HG02943 (cell line): ENCODE measurements around the gene PTPN14.
"Not testable (repeated sequence)": the region's sequence is repeated elsewhere in the genome, so short reads cannot be mapped to it uniquely, and the experiment has no call there.

Experiments used
- ATAC-seq: cut with Tn5 transposase; IDR thresholded peaks from one replicate; pipeline ENCODE4 v1.9.1; 2021; ENCODE audit warnings: mild to moderate bottlenecking, low read depth, moderate library complexity; ENCODE audit not compliant: unreplicated experiment

Gene PTPN14

DNA sequence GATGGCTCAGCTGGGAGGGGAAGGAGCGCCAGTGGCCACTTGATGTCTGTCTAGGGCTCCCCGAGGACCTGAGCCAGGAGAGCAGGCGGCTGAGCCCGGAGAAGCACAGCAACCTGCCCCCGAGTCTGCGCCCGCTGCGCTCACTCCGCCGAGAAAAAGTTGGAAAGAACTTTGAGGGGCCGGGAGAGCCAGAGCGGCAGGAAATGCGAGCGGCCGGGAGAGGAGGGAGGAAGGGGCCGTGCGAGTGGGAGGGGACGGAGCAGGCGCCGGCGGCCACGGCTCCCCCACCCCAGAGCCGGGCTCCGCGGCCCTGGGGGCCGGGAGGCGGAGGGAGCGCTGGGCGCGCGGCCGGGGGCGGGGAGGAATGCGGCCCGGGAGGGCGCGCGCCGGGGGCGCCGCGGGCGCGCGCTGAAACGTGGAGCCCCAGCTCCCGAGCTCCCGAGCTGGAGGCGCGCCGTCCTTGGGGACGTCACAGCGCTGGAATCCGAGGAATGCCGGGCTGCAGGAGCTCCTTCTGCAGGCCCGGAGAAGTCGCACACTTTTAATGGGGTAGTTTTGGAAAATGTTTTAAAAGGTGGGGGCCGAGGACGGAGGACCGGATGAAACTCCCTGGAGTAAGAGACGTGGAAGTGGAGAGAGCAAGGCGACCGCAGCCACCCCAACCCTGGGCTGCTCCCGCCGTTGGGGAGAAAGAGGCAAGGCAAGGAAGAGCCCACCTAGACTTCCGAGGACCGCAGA lies at the start of gene PTPN14:
Gene PTPN14 (minus strand): TSS at position 167 of the 738 bp plus-strand sequence. CDS start 86,799 bp downstream, outside the sequence.
- ATAC-seq = no peak

DNA sequence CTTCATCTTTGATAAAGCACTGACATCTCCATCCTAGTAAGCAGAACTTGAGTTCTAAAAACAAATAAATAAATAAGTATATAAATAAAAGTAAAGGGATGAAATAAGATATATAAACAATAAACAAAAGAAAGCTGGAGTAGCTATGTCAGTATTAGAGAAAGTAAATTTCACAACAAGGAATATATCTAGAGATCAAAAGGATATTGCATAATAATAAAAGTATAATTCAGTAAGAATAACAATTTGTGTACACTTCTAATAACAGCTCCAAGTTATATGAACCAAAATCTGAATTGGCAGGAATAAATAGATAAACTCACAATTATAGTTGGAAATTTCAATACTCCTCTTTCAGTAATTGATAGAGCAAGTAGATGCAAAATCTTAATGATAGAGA lies 41.8 kb upstream of the PTPN14 start:
- ATAC-seq = no peak

DNA sequence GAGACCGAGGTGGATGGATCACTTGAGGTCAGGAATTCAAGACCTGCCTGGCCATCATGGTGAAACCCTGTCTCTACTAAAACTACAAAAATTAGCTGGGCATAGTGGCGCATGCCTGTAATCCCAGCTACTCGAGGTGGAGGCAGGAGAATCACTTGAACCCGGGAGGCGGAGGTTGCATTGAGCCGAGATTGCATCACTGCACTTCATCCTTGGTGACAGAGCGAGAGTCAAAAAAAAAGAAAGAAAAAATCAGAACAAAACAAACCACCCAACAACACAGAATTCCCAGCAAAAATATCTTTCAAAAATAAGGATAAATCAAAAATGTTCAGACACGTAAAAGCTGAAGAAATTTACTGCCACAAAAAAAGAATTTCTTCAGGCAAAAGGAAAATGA lies 40.5 kb upstream of the PTPN14 start:
- not testable (repeated sequence) for ATAC-seq

DNA sequence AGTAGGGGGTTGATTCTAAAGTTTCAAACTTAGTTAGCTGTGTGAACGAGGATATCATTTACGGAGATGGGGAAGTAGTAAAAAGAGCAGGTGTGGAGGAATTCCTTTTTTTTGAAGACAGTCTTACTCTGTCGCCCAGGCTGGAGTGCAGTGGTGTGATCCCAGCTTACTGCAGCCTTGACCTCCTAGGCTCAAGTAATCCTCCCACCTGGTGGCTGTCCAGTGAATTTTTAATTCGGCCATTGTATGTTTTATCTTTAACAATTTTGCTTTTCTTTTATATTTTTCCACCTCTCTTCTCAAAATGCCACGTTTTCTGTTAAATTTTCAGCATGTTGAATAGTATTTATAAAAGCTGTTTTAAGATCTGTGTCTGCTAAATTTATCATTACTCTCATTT lies 39.3 kb upstream of the PTPN14 start:
- no peak for ATAC-seq

DNA sequence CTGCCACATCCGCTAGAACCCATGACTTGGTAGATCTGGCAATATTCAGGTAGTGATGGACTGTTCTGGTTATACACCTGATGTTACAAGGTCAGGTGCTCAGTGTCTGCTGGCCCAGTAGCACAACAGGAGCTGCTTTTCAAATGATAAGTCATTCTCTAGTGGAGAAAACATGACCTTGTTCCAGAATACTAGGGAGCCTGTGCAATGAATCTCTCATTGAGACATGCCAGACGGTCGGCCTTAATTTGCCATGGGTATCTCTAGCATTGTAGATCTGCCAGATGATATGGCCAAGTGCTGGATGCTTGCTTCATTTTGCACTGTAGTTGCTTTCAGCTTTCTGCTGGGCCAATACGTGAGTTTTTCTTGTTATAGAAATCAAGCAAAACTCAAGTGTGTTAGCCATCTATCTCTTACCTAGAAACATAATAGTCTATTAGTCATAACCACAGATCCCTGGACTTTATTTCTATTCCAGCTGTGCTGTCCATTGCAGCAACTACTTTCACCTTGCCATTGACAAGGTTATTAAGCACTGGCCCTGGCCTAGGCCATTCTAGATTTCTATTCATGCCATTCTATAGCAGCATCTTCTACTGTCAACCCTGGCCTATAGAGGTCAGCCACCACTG lies 37.7 kb upstream of the PTPN14 start:
- no peak for ATAC-seq

DNA sequence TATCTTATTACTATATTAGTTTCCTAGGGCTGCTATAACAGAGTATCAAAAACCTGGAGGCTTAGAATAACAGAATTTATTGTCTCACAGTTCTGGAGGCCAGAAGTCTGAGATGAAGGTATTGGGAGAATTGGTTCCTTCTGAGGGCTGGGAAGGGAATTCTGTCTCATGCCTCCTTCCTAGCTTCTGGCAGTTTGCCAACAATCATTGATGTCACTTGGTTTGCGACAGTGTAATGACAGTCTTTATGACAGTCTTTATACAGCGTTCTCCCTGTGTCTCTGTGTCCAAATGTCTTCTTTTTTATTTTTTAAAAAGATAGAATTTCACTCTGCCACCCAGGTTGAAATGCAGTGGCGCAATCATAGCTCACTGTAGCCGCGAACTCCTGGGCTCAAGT lies 35.8 kb upstream of the PTPN14 start:
- no peak for ATAC-seq

DNA sequence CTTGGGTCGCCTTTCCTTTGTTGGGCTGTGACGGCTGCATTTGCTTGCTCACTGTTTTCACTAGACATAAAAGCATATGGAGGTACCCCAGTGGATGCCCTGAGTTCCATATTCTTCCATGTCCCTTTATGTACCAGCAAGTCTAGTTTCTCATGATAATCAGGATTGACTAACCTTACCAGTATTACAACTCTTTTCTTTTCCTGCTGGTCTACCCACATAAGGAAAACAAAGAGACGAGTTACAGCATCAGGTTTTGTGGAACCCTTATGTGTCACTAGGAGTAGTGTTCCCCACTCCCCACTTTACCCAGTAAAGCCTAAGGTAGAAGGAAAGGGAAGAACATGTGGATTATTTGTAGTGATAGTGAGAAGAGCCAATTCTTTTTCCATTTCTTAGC lies 35.2 kb upstream of the PTPN14 start:
- ATAC-seq = no peak

DNA sequence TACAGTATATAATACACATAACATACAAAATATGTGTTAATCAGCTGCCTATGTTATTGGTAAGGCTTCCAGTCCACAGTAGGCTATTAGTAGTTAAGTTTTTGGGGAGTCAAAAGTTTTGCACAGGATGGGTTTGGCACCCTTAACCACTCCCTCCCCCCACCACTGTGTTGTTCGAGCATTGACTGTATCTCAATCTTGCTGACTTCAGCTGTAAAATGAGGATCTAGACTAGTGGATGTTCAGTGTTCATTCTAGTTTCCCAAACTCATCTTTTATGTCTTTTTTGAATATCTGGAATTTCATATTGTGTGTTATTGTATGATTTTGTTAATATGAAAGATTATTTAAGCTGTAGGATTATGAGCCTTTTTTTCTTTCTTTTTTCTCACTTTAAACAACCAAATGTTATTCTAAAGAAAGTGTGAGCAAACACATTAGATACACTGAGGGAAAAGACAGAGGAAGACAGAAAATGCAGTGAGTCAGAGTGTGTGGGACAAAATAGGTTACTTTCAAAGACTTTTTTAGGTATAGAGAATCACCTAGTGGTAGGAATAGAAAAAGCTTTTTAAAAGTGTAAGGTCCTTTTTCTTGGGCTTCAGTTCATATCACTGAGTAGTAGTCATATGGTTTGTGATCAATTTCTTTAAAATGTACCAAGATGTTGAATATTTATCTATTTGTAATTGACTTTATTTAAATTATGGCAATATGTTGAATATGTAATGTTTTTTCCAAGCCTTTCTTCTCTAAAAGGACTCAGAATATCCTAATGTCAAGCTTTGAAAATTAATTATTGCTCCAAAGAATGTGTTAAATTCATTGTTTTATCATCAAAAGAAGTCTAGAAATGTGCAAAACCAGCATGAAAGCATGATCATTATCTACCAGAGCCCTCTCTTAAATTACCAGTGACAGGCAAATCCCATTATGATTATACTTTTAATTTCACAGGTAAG lies 33.7 kb upstream of the PTPN14 start:
- ATAC-seq = no peak

DNA sequence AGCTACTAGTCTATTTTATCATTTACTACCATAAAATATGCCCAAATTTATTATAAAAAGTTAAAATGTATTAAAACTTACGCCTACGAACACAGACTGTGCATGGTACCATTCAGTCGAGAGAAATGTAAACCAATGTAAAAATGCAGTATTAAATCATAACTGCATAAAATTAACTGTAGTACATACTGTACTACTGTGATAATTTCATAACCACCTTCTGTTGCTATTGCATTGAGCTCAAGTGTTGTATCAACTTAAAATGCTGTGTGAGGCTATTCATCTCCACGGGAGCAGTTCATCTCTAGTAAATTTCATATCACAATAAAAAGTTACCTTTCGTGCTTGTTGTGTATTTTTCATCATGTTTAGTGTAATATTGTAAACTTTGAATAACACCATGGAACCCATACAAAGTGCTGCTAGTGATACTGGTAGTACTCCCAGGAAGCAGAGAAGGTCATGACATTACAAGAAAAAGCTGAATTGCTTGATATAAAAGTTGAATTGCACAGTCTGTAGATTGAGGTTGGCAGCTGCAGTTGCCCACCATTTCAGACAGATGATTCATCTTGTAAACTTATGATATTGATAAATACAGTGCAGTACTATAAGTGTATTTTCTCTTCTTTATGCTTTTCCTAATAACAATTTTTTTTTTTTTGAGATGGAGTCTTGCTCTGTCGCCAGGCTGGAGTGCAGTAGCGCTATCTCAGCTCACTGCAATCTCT lies 32.6 kb upstream of the PTPN14 start:
- ATAC-seq = no peak

DNA sequence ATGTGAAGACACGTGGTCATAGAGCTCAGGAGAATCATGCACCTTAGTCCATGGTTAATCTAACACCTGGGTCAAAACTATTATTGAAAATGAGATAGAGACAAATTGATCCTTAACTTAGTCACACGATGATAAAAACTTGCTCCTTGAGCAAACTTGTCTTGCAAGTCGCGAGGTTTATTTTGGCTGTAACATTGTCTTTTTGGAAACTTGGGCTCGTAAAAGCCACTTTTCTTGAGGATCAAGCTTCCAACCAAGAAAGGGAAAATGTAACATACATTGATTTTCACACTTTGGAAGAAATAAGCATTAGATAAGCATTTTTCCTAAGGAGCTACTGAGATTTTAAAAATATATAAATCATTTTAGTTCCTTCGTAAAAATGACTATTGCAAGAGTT lies 31.7 kb upstream of the PTPN14 start:
- ATAC-seq = no peak

DNA sequence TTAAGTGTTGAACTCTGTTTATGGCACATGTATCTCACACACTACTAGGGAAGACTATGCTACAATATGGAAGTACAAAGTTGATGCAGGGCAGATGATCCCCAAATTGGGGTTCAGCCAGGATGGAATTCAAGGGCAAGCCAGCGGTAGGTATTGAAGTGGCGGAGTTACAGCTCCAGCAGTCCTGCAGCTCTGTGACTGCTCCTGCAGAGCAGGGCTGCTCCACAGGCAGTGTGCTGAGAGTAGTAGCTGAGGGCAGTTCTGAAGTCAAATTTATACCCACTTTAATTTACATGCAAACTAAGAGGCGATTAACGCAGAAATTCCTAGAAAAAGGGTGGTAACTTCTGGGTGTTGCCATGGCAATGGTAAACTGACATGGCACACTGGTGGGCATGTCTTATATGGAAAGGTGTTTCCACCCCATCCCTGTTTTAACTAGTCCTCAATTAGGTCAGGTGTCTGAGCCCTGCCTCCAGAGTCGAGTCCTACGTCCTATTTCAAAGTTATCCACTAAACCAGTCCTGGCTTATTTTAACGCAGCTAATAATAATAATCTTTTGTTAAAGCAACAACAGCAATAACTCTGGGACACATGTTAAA lies 31.0 kb upstream of the PTPN14 start:
- no peak for ATAC-seq

DNA sequence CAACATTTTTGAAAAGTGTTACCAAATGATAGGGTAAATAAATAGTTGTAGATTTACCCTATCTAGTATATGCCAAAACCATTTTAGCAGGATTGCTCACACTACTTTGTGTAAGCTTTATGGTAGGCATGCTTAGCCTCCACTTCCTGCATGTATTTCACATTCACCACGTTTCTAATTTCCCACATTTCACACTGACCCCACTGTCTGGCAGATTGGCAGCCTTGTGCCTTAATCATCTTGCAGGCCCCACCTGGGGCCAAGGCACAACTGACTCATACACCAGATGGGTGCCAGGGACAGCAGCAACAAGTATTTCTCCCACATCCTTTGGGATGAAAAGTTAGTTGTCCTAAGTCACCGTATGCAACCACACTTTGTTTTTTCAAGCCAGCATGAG lies 30.4 kb upstream of the PTPN14 start:
- ATAC-seq = no peak

DNA sequence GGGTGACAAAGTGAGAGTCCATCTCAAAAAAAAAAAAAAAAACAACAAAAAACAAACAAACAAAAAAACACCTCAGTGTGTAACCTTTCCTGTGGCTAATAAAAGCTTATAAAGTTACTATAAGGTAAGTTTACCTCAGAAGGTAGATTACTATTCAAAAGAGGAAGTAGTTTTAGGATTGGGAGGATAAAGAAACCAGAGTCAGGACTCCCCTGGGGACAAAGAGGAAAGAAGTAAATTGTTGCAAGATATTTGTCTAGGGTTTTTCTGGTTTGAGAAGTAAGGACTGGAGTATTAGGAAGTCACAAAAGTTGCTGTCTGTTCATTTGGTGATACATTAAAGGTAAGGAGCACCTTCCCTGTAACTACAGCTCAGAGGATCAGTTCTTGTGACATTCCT lies 27.8 kb upstream of the PTPN14 start:
- no peak for ATAC-seq

DNA sequence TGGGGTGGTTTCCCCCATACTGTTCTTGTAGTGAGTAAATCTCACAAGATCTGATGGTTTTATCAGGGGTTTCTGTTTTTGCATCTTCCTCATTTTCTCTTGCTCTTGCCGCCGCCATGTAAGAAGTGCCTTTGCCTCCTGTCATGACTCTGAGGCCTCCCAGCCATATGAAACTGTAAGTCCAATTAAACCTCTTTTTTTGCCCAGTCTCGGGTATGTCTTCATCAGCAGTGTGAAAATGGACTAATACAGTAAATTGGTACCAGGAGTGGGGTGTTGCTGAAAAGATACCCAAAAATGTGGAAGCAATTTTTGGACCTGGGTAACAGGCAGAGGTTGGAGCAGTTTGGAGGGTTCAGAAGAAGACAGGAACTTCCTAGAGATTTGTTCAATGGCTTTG lies 24.7 kb upstream of the PTPN14 start:
- not testable (repeated sequence) for ATAC-seq

DNA sequence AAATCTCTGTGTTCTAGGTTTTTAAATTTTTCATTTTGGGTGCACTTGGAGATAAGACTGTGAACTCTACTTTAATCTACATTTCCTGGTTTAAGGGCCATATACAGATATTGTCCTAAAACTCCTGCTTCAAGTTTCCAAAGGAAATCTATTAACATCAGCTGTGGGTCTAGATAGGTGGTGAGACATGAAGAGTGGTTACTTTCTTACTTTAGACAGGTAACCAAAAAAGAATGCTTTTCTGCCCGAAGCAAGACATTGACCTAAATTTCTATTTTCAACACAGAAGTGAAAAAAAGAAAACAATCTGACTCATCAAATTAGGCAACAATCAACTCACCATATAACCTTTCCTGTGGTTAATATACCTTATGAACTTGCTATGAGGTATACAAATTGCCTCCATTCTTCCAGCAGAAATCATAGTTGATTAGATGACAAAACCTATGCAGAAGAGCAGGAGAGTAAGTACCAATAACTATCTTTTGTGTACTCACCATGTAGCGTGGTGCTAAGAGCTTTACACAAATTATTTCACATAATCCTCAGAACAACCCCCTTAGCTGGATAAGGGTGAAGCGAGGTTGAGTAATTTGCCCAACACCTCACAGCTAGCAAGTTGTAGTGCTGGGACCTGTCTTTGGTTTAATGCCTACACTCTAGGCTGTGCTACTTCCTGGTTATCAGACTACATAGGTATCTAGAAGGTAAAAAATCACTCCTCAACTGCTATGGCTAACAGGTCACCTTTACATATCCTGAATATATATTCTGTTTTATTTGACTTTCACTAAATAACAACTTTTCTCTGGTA lies 23.4 kb upstream of the PTPN14 start:
- ATAC-seq = no peak

DNA sequence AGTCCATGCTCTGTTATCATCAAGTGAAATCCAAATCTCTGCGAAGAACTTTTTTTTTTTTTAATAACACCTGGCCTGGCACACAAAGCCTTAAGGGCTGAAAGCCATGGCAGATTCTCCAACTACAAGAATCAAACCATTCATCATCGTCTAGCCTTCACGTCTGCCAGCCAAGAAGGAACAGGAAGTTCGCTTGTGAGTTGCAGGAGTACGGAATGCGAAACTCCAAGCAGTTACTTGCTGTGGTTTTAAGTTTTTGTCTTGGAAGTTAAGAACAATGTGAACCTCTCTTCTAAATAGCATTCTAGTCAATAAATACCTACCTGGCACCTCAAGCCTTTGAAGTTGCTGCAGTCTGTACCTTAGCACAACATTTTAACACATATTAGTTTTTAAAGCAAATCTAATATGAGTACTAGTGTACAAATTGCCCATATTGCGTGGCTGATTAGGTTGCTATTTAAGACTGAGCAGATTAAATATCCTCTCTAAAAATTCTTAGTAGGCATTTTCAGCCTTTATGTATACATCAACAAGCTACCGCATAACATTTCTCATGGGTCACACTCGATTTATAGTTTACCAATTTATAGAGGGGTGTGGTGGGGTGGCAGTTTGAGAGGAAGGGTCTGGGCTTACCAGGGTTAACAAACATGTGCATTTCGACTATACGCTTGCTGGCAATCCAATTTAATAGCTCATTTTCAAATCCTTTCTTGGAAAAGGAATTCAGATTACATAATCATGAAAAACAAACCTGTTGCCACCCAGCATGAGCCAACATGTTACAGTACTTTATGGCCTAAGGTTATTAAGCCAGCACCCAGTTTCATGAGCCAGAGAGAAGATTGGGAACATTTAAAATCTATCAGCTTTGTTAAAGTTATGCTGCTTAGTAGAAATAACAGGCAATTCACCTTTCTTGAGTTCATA lies 22.2 kb upstream of the PTPN14 start:
- no peak for ATAC-seq

DNA sequence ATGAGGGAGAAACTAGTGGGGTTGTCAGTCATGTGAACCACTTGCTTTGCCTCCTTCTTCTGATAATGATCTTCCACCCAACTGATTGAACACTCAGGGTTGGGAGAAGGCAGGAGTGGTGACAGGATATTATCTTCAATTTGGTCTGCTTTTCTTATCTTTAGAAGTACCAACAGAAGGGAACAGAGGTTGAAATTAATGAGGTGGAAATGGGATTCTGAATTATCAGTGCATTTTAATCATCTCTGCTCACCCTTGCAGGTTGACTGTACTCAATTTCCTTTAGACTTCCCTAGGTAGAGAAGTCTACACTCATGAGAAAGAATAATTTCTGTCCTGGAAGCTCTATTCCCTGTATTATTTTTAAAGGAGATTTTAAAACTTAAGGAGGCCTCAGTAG lies 19.9 kb upstream of the PTPN14 start:
- ATAC-seq = no peak

DNA sequence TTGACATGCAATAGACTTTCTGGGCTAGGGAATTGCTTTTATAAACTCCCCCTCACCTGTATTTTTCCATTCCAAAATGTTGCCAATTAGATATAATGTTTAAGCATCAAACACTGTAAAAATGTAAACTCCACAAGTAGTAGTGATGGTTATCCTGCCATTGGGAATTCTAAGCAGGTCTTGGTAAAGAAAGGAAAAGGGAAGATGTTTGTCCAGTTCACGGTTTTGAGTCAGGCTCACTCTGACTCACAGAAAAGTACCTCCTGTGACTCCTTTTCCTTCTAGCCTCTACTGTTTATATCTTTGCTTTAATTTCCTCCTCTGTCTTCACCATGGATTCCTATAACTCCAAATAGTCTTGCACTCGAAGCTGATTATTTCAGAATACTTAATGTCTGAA lies 19.0 kb upstream of the PTPN14 start:
- no peak for ATAC-seq
